ENCODE results near the gene CATSPERD.
A peak's percentile ranks its signal among the peaks of the same experiment; 100 is the strongest.
"Not testable (repeated sequence)": the region's sequence is repeated elsewhere in the genome, so short reads cannot be mapped to it uniquely, and the experiment has no call there.

The CATSPERD gene

DNA sequence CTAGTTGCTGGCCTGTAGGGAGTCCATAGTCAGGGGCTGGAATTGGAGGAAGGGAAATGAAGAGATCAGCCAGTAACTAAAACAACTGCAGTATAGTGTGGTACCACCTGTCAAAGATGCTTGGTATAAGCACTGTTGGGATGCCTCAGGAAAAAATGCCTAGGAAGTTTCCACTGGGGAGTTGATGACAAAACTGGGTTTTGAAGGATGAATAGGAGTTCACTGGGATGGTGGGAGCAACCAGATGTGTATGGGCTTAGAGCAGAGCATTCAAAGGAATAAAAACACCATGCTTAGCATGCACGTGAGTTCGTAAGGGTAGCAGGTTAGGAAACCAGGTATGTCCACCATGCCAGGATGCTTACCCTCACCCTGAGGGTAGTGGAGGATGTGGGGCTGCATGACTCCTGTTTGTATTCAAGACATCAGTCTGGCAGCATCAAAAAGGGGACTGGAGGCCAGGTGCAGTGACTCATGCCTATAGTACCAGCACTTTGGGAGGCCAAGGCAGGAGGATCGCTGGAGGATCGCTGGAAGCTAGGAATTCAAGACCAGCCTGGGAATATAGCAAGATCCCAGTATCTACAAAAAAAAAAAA, 7.1 kb downstream of the CATSPERD start:
- DNase-seq (ENCODE audit: low spot score): no peak

DNA sequence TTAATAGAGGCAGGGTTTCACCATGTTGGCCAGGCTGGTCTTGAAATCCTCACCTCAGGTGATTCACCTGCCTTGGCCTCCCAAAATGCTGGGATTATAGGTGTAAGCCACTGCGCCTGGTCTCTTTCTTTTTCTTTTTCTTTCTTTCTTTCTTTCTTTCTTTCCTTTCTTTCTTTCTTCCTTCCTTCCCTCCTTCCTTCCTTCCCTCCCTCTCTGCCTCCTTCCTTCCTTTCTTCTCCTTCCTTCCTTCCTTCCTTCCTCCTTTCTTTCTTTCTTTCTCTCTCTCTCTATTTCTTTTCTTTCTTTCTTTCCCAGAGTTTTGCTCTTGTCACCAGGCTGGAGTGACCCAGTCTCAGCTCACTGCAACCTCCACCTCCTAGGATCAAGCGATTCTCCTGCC, 12.7 kb downstream of the CATSPERD start:
- DNase-seq (ENCODE audit: low spot score): not testable (repeated sequence)

DNA sequence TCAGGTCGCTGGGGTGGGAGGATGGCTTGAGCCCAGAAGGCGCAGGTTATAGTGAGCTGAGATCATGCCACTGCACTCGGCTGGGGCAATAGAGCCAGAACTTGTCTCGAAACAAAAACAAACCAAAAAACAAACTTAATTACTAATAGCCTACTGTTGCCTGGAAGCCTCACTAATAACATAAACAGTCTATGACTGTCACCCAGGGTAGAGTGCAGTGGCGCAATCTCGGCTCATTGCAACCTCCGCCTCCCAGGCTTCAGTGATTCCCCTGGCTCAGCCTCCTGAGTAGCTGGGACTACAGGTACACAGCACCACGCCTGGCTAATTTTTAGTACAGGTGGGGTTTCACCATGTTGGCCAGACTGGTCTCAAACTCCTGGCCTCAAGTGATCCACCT, 18.0 kb downstream of the CATSPERD start:
- DNase-seq (ENCODE audit: low spot score): no peak

DNA sequence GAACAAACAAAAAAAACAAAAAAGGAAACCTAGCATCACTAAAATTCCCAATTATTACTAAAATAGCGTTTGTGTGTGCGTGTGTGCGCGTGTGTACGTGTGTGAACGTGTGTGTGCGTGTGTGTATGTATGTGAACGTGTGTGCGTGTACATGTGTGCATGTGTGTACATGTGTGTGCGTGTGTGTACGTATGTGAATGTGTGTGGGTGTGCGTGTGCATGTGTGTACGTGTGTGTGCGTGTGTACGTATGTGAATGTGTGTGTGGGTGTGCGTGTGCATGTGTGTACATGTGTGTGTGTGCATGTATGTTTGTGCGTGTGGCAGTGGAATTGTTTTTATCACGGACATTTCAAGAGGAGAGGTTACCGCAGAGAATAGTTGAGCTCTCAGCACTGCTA, 21.6 kb downstream of the CATSPERD start:
- DNase-seq (ENCODE audit: low spot score): no peak

DNA sequence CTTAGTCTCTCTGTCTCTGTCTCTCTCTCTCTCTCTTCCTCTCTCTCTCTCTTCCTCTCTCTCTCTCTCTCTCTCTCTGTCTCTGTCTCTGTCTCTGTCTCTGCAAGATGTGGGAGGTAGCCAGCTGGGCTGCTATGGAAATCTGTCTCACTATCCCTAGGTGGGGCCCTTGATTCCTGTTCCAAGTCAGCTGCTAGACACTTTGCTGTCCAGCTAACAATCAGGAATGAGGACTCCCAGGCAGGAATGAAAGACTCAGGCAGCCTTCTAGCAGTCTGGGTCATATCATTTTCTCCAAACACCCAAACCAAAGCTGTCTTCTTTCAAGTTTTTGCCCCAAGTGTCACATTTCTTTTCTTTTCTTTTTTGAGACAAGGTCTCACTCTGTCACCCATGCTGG, 23.2 kb downstream of the CATSPERD start:
- DNase-seq (ENCODE audit: low spot score): peak; percentile 10

DNA sequence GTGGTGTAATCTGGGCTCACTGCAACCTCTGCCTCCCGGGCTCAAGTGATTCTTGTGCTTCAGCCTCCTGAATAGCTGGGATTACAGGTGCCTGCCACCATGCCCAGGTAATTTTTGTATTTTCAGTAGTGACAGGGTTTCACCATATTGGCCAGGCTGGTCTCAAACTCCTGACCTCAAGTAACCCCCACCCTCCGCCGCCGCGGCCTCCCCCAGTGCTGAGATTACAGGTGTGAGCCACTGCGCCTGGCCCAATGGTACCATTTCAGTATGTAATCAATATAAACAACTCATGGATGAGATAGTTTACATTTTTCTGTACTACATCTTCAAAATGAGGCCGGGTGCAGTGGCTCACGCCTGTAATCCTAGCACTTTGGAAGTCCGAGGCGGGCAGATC, 24.6 kb downstream of the CATSPERD start:
- not testable (repeated sequence) for DNase-seq (ENCODE audit: low spot score)

DNA sequence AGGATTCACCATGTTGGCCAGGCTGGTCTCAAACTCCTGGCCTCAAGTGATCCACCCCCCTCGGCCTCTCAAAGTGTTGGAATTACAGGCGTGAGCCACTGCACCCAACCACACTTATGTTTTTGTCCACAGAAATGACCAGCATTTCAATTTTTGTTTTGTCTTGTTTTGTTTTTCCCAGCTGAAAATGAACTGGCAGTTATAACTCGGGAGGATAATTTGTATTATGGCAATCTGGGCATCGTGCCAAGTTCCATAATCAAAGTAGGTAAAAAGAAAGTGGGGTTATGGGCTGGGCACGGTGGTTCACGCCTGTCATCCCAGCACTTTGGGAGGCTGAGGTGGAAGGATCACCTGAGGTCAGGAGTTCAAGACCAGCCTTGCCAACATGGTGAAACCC, 28.5 kb downstream of the CATSPERD start:
- DNase-seq (ENCODE audit: low spot score): not testable (repeated sequence)

DNA sequence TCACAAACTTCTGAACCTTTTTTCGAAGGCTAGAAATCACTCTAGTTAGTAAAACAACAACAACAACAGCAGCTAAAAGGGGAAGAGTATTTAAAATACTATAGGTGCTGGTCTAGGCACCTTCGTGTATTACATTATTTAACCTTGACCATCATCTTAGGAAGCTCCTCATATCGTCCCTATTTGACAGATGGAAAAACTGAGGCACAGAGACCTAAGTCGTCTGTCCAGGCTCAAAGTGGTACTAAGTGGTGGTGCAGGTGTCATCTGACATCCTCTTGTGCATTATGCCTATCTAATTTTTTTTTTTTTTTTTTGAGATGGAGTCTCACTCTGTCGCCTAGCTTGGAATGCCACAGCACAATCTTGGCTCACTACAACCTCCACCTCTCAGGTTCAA, 29.1 kb downstream of the CATSPERD start:
- DNase-seq (ENCODE audit: low spot score): no peak

DNA sequence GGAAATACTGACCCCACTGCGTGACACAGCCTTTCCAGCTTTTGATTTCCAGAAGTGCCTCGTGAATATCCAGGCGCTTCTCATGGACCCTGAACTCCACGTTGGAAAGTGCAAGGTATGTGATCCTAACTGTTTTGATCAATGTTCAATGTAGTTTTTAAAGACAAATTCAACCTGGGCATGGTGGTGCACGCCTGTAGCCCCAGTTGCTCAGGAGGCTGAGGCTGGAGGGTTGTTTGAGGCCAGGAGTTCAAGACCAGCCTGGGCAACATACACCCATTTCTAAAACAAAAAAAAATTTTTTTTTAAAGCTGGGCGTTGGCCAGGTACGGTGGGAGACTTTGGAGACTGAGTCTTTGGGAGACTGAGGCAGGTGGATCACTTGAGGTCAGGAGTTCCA, 31.3 kb downstream of the CATSPERD start:
- DNase-seq (ENCODE audit: low spot score): no peak

DNA sequence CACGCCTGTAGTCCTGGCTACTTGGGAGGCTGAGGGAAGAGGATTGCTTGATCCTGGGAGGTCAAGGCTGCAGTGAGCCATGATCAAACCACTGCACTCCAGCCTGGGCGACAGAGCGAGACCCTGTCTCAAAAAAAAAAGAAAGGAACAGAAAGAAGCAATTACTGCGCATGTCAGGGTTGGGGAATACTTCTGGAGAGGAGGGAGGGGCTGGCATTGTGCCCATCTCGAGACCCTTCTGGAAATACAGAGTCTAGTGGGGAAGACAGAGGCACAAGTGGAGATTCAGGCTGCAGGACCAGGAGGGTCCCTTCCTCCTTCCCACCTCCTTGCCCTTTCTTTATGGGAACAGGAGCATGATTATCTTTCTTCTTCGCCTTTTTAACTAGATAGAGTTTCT, 33.3 kb downstream of the CATSPERD start:
- no peak for DNase-seq (ENCODE audit: low spot score)

DNA sequence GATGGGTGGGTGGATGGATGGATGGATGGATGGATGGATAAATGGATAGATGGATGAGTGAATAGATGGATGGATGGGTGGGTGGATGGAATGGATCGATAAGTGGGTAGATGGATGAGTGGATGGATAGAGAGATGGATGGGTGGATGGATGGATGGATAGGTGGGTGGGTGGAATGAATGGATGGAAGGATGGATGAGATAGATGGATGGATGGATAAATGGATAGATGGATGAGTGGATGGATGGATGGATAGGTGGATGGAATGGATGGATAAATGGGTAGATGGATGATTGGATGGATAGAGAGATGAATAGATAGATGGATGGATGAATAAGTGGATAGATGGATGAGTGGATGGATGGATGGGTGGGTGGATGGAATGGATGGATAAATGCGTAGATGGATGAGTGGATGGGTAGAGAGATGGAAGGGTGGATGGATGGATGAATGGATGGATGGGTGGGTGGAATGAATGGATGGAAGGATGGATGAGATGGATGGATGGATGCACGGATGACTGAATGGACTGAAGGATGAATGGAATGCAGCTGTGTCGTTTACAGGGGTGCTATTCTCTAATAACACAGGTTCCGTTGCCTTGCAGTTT, 42.3 kb downstream of the CATSPERD start:
- no peak for DNase-seq (ENCODE audit: low spot score)

DNA sequence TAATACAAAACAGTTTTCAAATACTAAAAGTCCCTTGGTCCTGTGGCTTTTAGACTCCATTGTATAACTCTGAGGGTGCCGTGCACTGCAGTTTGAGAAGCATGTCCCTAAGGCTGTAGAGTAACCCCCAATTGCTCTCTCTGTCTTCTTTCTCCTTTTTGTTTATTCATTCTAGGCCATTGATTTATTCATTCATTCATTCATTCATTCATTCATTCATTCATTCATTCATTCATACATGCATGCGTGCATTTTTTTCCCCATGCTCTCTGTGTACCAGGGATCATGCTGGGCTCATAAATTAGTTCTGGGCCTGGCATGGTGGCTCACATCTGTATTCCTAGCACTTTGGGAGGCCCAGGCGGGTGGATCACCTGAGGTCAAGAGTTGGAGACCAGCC, 44.8 kb downstream of the CATSPERD start:
- DNase-seq (ENCODE audit: low spot score): no peak

DNA sequence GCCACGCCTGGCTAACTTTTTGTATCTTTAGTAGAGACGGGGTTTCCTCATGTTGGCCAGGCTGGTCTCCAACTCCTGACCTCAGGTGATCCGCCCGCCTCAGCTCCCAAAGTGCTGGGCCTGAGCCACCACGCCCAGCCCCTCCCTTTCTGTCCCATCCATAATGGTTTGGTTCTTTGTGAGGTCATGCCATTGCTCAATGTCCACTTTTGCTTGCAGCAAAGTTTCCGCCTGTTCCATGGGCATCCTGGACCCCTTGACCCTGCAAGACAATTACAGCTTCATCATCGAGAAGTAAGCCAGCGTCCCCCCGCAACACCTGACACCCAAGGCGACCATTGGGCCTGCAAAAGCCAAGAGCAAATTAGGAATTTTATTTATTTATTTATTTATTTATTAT, 47.5 kb downstream of the CATSPERD start:
- DNase-seq (ENCODE audit: low spot score): no peak

DNA sequence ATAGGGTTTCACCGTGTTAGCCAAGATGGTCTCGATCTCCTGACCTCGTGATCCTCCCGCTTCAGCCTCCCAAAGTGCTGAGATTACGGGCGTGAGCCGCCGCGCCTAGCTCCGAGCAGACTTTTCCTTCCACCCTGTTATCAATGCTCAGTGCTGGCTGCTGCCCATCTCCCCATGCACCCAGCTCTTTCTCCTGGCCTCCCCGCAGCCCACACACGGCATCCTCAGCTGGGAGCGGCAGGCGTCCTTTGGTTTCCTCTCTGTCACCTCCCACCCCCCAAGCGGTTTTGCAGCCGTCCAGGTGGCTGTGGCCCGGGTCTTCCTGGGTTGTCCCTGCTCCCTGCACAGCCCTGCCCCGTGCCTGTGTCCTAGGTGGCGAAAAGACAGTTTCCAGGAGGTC, 52.0 kb downstream of the CATSPERD start:
- no peak for DNase-seq (ENCODE audit: low spot score)

DNA sequence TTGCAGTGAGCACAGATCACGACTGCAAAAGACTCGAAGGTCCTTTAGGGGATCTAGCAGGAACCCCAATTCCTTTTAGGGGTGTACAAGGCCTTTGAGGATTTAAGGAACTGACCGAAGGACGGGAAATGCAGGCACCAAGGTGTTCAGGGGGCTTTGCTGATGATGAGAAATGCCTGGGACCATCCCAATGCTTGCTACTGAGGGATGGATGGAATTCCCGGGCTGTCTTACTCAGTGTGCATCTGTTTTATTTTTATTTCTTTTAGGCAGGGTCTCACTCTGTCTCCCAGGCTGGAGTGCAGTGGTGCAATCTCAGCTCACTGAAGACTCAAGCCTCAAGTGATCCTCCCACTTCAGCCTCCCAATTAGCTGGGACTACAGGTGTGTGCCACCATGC, 52.8 kb downstream of the CATSPERD start:
- no peak for DNase-seq (ENCODE audit: low spot score)

DNA sequence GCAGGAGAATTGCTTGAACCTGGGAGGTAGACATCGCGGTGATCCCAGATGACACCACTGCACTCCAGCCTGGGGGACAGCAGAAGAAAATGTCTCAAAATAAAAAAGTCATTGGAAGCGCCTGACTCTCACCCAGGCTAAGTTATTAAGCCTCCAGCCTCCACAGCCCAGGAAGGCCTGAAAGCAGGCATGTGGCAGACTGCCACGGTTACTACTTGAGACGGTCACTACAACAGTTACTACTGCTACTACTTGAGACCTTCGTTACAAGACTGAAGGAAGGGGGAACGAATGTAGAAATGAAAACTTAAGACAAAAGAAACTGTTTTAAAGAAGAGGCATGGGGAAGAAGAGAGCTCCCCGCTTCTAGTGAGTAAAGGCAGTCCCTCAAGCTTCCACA, 54.5 kb downstream of the CATSPERD start:
- peak; percentile 13 for DNase-seq (ENCODE audit: low spot score)

DNA sequence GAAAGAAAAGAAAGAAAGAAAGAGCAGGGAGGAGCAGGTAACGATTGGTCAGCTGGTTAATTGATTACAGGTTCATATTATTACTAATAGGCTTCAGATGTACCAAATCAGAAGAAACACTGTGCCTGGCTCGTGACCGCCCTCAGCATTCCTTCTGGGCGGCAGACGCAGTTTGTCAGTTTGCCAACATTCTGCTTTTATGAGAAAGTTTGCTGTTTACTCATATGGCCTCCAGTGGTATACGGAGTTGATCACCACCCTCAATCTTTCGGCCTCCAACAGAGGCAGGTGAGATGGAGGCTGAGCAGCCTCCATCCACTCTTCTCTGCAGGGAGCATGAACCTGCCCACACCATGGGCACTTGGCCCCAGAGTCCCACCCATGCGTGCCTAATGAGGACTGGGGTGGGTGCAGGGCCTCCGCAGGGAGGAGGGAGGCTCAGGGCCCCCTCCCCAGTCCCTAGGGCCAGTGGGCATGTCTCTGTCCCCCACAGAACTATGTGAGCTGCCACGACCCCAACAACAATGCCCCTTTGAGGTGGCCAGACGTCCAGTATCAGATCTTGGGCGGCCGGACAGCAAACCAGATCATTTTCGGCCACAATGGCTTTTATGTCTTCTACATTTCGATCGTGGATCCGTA, 55.4 kb downstream of the CATSPERD start:
- DNase-seq (ENCODE audit: low spot score): peak; percentile 47

DNA sequence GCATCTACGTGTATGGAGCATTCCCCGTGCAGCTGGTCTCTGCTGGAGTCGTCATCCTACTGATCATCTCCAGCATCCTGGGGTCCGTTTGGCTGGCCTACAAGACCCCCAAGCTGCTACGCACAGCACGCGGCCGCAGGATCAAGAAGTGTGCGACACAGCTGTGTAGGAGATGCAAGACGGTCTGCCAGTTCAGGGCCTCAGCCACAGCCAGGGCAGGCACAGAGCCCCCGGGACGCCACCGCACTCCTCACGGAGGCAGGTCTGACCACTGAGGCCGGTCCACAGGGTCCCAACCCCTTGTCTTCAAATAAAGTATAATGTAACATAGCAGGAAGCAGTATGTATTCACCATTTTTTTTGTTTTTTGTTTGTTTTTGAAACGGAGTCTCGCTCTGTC, 58.0 kb downstream of the CATSPERD start:
- DNase-seq (ENCODE audit: low spot score): no peak

DNA sequence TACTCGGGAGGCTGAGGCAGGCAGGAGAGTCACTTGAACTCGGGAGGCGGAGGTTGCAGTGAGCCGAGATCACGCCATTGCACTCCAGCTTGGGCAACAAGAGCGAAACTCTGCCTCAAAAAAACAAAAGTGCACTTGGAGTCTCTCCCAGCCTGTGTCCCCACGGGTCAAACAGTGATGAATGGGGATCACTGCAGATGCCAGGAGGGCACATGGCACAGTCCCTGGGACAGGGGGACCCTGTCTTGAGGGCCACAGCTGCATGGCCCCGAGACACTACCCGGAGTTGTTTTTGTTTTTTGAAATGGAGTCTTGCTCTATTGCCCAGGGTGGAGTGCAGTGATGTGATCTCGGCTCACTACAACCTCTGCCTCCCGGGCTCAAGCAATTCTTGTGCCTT, 60.5 kb downstream of the CATSPERD start:
- DNase-seq (ENCODE audit: low spot score): not testable (repeated sequence)

DNA sequence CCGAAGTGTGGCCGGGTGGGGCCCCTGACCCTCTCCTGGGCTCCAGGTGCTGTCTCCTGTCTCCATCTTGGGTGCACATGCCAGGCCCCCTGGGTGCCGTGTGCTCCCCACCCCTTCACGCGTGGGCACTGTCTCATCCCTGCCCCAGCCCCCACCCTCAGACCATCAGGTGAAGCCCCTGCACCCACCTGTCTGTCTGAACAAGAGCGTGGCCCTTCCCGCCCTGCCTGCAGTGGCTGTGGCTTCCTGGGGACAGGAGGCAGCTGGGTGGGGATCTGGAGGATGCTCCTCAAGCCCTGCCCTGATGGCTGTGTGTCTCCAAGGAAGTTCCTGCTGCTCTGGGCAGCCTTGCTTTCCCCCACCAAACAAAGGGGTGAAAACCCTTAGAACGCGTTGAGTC, 61.9 kb downstream of the CATSPERD start:
- DNase-seq (ENCODE audit: low spot score): no peak

DNA sequence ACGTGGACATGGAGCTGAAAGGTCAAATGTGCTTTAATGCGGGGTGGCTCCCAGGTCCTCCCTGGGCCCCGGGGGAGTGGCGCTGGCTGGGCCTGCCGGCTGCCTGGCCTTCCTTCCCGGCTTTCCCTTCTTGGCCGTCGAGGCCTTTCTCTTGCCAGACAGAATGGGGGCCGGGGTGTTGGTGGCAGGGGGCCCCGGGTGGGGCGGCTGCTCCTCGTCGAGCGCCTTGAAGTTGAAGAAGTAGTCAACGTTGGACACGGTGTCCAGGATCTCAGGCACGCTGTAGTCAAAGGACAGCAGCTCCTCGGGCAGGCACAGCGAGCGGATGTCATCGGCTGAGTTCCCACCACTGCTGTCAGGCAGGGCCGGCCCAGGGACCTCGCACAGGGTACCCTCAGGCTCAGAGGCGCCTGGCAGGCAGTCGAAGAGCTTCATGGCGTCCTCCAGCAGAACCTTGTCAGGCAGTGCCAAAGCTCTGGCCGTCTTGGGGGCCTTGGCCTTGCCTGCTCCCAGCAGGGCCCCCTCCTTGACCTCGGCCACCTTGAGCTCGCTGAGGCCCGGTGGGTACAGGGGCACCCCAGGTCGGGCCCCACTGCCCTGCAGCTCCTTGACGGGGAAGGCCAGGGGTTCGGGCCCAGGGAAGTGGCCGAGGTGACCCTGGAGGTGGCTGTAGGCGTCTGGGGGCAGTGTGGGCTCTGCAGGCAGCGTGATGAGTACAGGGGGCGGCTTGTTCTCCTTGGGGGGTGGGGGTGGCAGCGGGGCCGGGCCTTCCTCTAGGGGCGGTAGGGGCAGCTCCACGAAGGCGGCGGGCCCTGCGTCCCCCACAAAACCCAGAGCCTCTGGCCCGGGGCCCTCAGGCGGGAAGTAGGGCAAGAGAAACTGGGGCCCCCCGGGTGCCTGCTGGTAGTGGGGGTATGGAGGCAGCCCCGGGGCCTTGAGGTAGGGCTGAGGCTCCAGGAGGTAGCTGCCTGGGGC, 62.8 kb downstream of the CATSPERD start:
- DNase-seq (ENCODE audit: low spot score): no peak

DNA sequence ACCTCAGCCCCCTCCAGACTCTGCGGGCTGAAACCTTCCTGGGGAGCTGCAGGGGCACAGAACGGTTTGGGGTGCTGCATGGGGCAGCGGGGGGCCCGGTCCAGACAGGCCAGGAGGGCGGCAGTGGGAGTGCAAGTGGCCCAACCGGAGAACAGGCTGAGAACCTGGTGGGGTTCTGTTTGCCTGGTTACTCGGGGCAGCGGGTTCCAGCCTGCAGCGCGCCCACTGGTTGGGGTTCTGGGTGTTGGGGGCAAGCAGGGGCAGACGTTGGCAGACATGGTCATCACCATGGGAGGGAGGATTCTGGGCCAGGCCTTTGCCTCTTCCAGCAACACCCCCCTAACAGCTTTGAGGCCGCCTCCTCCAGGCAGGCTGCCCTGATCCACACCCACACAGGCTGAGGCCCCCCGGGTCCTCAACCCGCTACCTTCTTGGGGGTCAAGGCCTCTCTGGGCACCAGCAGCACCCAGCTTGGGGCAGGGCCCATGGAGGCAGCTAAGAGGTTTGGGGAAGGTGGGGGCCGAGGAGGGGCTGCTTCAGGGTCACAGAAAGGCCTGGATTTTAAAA, 64.2 kb downstream of the CATSPERD start, which contains the start of gene PRR22:
PRR22 (minus strand) TSS at position 166 of the 567 bp plus-strand sequence; CDS start at position 80, 86 bp downstream.
- DNase-seq (ENCODE audit: low spot score): no peak
